HEK293T (cell line): Measurements from ENCODE around the gene IQCN.

Source experiments
- CTCF ChIA-PET: fragments of 350-600 bp; formaldehyde crosslinking; extraction: SDS; loops from one replicate; lab custom pipeline; 2021; ENCODE audit warnings: antibody characterized with exemption, inconsistent platforms; lab: Yijun Ruan, JAX
- POLR2A ChIA-PET: fragments of 350-600 bp; formaldehyde crosslinking; extraction: SDS; loops from one replicate; lab custom pipeline; 2020; ENCODE audit warnings: antibody characterized with exemption, inconsistent platforms; lab: Yijun Ruan, JAX
- DNase-seq: peaks from one replicate; pipeline ENCODE4 v3.0.0; 2012; ENCODE audit warnings: mixed read lengths; ENCODE audit errors: extremely low spot score
- ARNT ChIP-seq: fragments of 450-650 bp; IDR thresholded peaks from 2 replicates; pipeline ENCODE4 v1.6.1; 2017; ENCODE audit warnings: mild to moderate bottlenecking
- BHLHE40 ChIP-seq: fragments of 450-650 bp; IDR thresholded peaks from 2 replicates; pipeline ENCODE4 v1.6.1; 2016; ENCODE audit warnings: mild to moderate bottlenecking, moderate library complexity, borderline replicate concordance
- CTBP1 ChIP-seq: fragments of 450-650 bp; IDR thresholded peaks from 2 replicates; pipeline ENCODE4 v1.6.1; 2016; ENCODE audit warnings: borderline replicate concordance
- ELF4 ChIP-seq: fragments of 450-650 bp; IDR thresholded peaks from 2 replicates; pipeline ENCODE4 v1.6.1; 2017; ENCODE audit warnings: antibody characterized with exemption
- FOXA1 ChIP-seq: fragments of 450-650 bp; IDR thresholded peaks from 2 replicates; pipeline ENCODE4 v1.6.1; 2016; ENCODE audit warnings: mild to moderate bottlenecking
- FOXK2 ChIP-seq: fragments of 450-650 bp; IDR thresholded peaks from 2 replicates; pipeline ENCODE4 v1.6.1; 2016; ENCODE audit warnings: mild to moderate bottlenecking
- FOXM1 ChIP-seq: fragments of 450-650 bp; IDR thresholded peaks from 2 replicates; pipeline ENCODE4 v1.6.1; 2017; ENCODE audit warnings: mild to moderate bottlenecking, borderline replicate concordance
- HDGF ChIP-seq: fragments of 450-650 bp; IDR thresholded peaks from 2 replicates; pipeline ENCODE4 v1.6.1; 2017; ENCODE audit warnings: antibody characterized with exemption, borderline replicate concordance
- L3MBTL2 ChIP-seq: fragments of 450-650 bp; conservative IDR thresholded peaks from 2 replicates; pipeline ENCODE4 v1.6.1; 2016; ENCODE audit warnings: mild to moderate bottlenecking
- LEF1 ChIP-seq: fragments of 450-650 bp; IDR thresholded peaks from 2 replicates; pipeline ENCODE4 v1.6.1; 2017; ENCODE audit warnings: mild to moderate bottlenecking, borderline replicate concordance
- NFRKB ChIP-seq: fragments of 450-650 bp; IDR thresholded peaks from 2 replicates; pipeline ENCODE4 v1.6.1; 2016; ENCODE audit warnings: mild to moderate bottlenecking, moderate library complexity
- SP1 ChIP-seq: fragments of 450-650 bp; IDR thresholded peaks from 2 replicates; pipeline ENCODE4 v1.6.1; 2017
- SUZ12 ChIP-seq: fragments of 450-650 bp; IDR thresholded peaks from 2 replicates; pipeline ENCODE4 v1.6.1; 2016; ENCODE audit warnings: mild to moderate bottlenecking
- TARDBP ChIP-seq: fragments of 450-650 bp; IDR thresholded peaks from 2 replicates; pipeline ENCODE4 v1.6.1; 2016
- ZNF384 ChIP-seq: fragments of 450-650 bp; IDR thresholded peaks from 2 replicates; pipeline ENCODE4 v1.6.1; 2016
- TF ChIP-seq, protein P1 (sequence below): fragments of 450-650 bp; IDR thresholded peaks from 2 replicates; pipeline ENCODE4 v1.6.1; 2016

The IQCN gene

DNA sequence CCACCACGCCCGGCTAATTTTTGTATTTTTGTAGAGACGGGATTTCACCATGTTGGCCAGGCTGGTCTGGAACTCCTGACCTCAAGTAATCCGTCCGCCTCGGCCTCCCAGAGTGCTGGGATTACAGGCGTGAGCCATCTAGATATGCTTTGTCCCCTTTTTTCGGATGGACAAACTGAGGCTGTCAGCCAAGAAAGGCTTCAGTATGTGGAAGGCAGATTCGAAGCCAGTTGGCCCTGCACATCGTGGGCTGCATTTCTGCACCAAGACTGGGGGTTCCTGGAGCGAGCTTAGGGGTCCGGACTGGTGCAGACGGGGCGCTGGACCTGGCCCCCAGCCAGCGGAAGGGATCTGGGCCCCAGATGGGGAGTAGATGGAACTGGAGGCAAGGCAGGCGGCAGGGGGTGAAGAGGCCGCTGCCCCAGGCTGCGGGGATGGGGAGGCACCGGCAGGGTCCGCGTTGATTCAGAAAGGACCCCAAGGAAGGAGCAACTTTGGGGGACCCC is 16.8 kb upstream of the IQCN start:
- no peak for DNase-seq
- TF ChIP-seq SUZ12: no peak
- TF ChIP-seq FOXA1: no peak
- TF ChIP-seq SP1: no peak
- no peak for TF ChIP-seq ELF4
- no peak for TF ChIP-seq FOXK2
- TF ChIP-seq, protein P1, sequence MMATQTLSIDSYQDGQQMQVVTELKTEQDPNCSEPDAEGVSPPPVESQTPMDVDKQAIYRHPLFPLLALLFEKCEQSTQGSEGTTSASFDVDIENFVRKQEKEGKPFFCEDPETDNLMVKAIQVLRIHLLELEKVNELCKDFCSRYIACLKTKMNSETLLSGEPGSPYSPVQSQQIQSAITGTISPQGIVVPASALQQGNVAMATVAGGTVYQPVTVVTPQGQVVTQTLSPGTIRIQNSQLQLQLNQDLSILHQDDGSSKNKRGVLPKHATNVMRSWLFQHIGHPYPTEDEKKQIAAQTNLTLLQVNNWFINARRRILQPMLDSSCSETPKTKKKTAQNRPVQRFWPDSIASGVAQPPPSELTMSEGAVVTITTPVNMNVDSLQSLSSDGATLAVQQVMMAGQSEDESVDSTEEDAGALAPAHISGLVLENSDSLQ: no peak
- no peak for TF ChIP-seq HDGF
- TF ChIP-seq BHLHE40: no peak
- no peak for TF ChIP-seq ARNT
- no peak for TF ChIP-seq NFRKB
- no peak for TF ChIP-seq CTBP1
- no peak for TF ChIP-seq L3MBTL2
- TF ChIP-seq ZNF384: no peak
- no peak for TF ChIP-seq LEF1
- no peak for TF ChIP-seq TARDBP
- no peak for TF ChIP-seq FOXM1
- ChIA-PET POLR2A (interaction anchor here (1.3 to 5.7 kb wide), 2 partner anchors 11 to 13 kb away, joined by 5 to 120 read pairs; partner anchors contain the start of gene JUND), CTCF (no interaction called here)

DNA sequence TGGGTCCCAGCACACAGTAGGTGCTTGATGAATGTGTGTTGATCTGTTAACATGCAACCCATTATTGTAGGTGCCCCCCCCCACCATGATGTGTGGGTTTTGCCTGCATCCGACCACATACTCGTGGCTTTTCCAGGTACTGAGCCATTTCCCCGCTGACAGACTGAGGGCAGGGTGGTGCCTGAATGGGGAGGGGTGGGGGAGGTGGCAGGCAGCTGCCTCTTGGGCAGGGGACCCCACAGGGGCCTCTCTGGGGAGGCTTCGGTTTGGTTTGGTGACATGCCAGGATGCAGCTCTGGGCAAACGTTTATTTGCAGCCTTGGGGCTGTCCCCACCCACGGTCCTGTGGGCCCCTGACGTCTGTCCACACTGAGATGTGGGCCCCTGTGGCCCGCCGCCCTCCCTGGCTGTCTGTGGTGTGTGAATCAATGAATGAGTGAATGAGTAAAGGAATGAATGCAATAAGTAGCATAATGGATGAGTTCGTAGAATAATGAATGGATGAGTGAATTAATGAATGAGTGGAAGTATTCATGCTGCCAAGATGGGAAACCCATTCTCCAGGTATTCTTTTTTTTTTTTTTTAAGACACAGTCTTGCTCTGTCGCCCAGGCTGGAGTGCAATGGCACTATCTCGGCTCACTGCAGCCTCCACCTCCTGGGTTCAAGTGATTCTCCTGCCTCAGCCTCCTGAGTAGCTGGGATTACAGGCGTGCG is 16.2 kb upstream of the IQCN start:
- TF ChIP-seq ZNF384 (no peak), CTBP1 (no peak), NFRKB (no peak), BHLHE40 (no peak), ARNT (no peak), FOXK2 (no peak), HDGF (no peak), TARDBP (no peak), SP1 (no peak), ELF4 (no peak), SUZ12 (no peak), LEF1 (no peak), L3MBTL2 (no peak), FOXA1 (no peak), FOXM1 (no peak)
- TF ChIP-seq, protein P1: no peak
- ChIA-PET CTCF (no interaction called here), POLR2A (interaction anchor here (5.7 kb wide), 1 partner anchor 10 kb away, joined by 120 read pairs; the partner anchor contains the start of gene JUND)
- no peak for DNase-seq

DNA sequence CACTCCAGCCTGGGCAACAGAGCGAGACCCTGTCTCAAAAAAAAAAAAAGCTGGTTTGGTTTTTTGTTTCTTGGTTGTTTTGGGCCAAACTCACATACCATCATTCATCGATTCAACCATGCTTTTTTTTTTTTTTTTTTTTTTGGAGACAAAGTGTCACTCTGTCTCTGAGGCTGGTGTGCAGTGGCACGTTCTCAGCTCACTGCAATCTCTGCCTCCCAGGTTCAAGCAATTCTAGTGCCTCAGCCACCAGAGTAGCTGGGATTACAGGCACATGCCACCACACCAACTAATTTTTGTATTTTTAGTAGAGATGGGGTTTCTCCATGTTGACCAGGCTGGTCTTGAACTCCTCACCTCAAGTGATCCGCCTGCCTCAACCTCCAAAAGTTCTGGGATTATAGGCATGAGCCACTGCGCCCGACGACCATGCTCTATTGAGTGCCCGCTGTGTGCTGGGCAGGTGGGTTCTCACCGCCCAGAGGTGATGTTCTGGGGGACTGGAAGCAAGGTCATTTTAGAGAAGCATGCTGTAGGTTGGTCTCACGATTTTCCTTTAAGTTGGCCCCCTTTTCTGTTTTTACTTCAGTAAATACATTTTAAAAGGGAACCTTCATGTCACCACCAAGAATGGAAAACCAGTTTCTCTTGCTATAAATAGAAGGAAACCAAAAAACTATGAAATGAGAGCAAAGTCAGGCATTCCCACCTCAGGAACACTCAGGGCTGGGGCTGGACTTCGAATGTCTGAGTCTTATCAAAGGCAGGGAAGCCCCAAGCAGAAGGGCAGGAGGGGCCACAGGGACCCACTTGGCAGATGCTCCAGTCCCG is 15.4 kb upstream of the IQCN start:
- DNase-seq: no peak
- CTCF ChIA-PET: interaction anchor here (0.6 kb wide), 1 partner anchor 10 kb away, joined by 4 read pairs; no protein-coding TSS in a partner anchor
- TF ChIP-seq FOXK2 (no peak), SUZ12 (no peak), L3MBTL2 (no peak), ARNT (no peak), CTBP1 (no peak), TARDBP (no peak), FOXM1 (no peak), ZNF384 (no peak), LEF1 (no peak), FOXA1 (no peak), BHLHE40 (no peak), ELF4 (no peak), HDGF (no peak), SP1 (no peak), NFRKB (no peak)
- TF ChIP-seq, protein P1: no peak
- POLR2A ChIA-PET: interaction anchor here (1.1 to 5.7 kb wide), 2 partner anchors 9 to 32 kb away, joined by 5 to 120 read pairs; partner anchors contain the start of gene JUND

DNA sequence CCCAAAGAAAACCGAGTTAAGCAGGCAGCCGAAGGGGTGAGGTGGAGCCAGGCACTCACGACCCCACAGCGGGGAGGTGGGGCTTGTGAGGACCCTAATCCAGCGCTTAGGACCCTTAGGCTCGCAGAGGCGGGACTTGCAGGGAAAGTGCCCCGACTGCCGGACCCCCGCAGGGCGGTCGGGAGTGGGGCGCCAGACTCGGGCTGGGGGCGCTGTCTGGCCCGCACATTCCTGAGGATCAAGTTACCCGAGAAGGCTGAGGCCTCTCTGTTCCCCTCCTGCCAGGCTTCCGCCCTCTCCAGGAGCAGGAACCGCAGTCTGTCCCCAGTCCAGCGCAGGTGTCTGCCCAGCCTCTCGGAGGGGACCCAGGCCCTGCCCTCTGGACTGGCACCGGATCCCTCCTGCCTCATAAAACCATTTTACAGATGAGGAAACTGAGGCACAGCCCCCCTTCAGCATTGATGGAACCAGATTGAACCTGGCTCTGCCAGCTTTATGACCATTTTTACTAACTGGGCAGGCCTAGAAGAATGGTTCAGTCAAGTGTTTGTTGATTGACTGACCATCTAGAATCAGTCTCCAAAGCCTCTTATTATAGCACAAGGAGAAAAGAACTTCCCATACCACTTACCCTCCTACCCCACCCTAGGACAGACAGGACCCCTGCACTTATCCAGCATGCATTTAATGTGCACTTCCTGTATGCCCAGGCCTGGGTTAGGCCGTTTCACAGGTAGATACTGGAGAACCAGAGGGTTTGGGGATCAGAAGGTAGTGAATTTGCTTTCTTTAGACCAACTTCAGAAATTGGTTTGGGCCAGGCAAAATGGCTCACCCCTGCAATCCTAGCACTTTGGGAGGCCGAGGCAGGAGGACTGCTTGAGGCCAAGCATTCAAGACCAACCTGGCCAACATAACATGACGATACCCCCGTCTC is 13.9 kb upstream of the IQCN start:
- CTCF ChIA-PET: interaction anchor here (0.7 kb wide), 1 partner anchor 100 kb away, joined by 3 read pairs; no protein-coding TSS in a partner anchor
- DNase-seq: no peak
- POLR2A ChIA-PET: interaction anchor here (1.1 to 5.7 kb wide), 2 partner anchors 8 to 34 kb away, joined by 5 to 120 read pairs; partner anchors contain the start of gene JUND
- TF ChIP-seq HDGF (no peak), FOXK2 (no peak), NFRKB (no peak), FOXM1 (no peak), SUZ12 (no peak), SP1 (no peak), ZNF384 (no peak), L3MBTL2 (no peak), CTBP1 (no peak), ARNT (no peak), TARDBP (no peak), BHLHE40 (no peak), ELF4 (no peak), LEF1 (no peak), FOXA1 (no peak)
- TF ChIP-seq, protein P1: no peak
